Type B pancreatic cell (in vitro differentiated cells): ENCODE results near the gene ZNF423. TPM values are rescaled to one million over a fixed set of nuclear protein-coding genes. Genes with fewer than 3 reads are reported as not detected.

Experiments
- DNase-seq: peaks from one replicate; pipeline ENCODE4 v3.0.0; 2021; ENCODE audit warnings: mixed read lengths; ENCODE audit not compliant: unreplicated experiment; ENCODE audit errors: extremely low spot score
- H3K27ac Mint-ChIP-seq: 2 replicates; pipeline ENCODE4 v1.8.0; 2021; ENCODE audit warnings: mild to moderate bottlenecking, mixed read lengths
- H3K27me3 Mint-ChIP-seq: 2 replicates; pipeline ENCODE4 v1.8.0; 2021; ENCODE audit warnings: mixed read lengths
- H3K36me3 Mint-ChIP-seq: 2 replicates; pipeline ENCODE4 v1.8.0; 2021; ENCODE audit warnings: mixed read lengths
- H3K4me1 Mint-ChIP-seq: one replicate; pipeline ENCODE4 v1.8.0; 2021; ENCODE audit warnings: mixed read lengths; ENCODE audit not compliant: unreplicated experiment
- H3K4me3 Mint-ChIP-seq: 2 replicates; pipeline ENCODE4 v1.8.0; 2021; ENCODE audit warnings: mild to moderate bottlenecking, mixed read lengths
- H3K9me3 Mint-ChIP-seq: 2 replicates; pipeline ENCODE4 v1.8.0; 2021; ENCODE audit warnings: mixed read lengths
- total RNA-seq: library from RNA; stranded (reverse); gene quantifications from 2 replicates; pipeline ENCODE4 v1.2.1, GENCODE V29; 2021; ENCODE audit warnings: low replicate concordance
- TF ChIP-seq, protein P1 (sequence below): fragments of 200-600 bp; sonication (generic); conservative IDR thresholded peaks from 2 replicates; pipeline ENCODE4 v1.5.0; 2021; ENCODE audit warnings: antibody characterized with exemption, mild to moderate bottlenecking

Gene ZNF423
- total RNA-seq, 1 donor from 2014 or later: 72.6 TPM

DNA sequence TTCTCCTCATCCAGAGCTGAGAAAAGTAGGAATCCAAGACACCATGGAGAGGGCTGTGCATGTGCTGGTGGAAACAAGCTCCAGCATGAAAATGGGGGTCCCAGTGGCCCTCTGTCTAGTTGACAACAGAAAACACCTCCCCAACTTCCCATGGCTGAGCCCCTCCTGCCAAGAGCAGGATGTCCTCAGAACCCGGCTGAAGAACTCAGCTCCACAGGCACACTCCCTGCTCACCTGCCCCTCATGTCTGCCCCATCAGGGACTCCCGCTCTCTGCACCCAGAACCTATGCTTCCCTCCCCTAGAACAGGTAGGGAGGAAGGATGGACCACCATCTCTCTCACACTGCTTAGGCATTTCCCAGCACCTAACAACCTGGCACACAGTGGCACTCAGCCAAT, 315.1 kb downstream of the ZNF423 start:
- no peak overlapping the region for H3K4me3 Mint-ChIP-seq
- no peaks in the 10 kb centered on the region for H3K9me3 Mint-ChIP-seq
- no peak overlapping the region for H3K27ac Mint-ChIP-seq
- TF ChIP-seq, protein P1, sequence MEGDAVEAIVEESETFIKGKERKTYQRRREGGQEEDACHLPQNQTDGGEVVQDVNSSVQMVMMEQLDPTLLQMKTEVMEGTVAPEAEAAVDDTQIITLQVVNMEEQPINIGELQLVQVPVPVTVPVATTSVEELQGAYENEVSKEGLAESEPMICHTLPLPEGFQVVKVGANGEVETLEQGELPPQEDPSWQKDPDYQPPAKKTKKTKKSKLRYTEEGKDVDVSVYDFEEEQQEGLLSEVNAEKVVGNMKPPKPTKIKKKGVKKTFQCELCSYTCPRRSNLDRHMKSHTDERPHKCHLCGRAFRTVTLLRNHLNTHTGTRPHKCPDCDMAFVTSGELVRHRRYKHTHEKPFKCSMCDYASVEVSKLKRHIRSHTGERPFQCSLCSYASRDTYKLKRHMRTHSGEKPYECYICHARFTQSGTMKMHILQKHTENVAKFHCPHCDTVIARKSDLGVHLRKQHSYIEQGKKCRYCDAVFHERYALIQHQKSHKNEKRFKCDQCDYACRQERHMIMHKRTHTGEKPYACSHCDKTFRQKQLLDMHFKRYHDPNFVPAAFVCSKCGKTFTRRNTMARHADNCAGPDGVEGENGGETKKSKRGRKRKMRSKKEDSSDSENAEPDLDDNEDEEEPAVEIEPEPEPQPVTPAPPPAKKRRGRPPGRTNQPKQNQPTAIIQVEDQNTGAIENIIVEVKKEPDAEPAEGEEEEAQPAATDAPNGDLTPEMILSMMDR: no peak
- peaks cover 4% of the 10 kb centered on the region for H3K36me3 Mint-ChIP-seq
- no peak for DNase-seq
- peaks cover 30% of the 10 kb centered on the region for H3K4me1 Mint-ChIP-seq
- H3K27me3 Mint-ChIP-seq: peaks cover 10% of the 10 kb centered on the region

DNA sequence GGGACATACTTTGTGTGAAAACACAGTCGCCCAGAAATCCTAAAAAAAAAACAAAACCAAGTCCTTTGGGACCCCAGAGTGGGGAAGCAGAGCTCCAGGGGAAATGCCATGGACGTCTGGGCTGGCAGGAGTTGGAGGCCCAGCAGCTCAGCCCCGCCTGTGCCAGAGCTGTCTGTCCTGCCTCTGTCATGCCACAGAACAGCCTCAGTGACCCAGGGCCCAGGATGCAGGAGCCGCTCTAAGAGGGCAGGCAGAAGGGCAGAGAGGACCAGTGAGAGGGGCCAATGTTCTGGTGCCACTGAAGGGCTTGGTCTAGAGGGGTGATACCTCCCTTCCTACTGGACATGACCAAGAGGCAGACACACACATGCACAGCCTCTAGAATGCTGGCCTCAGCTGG, 316.2 kb downstream of the ZNF423 start:
- peaks cover 16% of the 10 kb centered on the region for H3K27me3 Mint-ChIP-seq
- no peak overlapping the region for H3K27ac Mint-ChIP-seq
- no peak for DNase-seq
- H3K36me3 Mint-ChIP-seq: peaks cover 4% of the 10 kb centered on the region
- H3K9me3 Mint-ChIP-seq: no peaks in the 10 kb centered on the region
- TF ChIP-seq, protein P1: no peak
- peaks cover 38% of the 10 kb centered on the region for H3K4me1 Mint-ChIP-seq
- no peak overlapping the region for H3K4me3 Mint-ChIP-seq

DNA sequence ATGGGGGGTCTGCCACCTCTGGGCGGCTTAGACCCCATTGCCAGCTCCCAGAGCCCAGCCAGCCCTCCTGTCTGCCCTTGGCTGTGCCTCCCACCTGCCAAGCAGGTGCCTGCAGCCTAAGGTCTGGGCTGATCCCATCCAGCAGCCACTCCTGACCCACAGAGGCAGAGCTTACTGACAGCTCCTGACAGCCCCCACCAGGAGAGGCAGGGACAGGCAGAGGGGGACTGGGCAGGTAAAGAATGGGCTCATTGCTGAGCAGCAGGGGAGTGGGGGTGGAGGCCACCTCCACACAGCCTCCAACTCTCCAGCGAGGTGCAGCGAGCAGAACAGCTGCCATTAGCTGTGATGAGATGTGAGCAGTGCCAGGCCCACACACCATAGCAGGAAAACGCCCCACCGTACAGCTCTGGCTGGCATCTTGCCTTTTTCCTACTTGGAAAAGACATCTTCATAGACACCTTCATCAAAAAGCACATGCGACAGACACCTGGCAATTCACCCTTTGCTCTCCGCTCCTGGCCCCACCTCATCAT, 317.9 kb downstream of the ZNF423 start:
- Mint-ChIP-seq H3K9me3 (no peaks in the 10 kb centered on the region), H3K27ac (no peak overlapping the region), H3K27me3 (peaks cover 22% of the 10 kb centered on the region), H3K4me3 (no peak overlapping the region), H3K4me1 (peaks cover 37% of the 10 kb centered on the region), H3K36me3 (peaks cover 8% of the 10 kb centered on the region)
- DNase-seq: no peak
- TF ChIP-seq, protein P1: no peak

DNA sequence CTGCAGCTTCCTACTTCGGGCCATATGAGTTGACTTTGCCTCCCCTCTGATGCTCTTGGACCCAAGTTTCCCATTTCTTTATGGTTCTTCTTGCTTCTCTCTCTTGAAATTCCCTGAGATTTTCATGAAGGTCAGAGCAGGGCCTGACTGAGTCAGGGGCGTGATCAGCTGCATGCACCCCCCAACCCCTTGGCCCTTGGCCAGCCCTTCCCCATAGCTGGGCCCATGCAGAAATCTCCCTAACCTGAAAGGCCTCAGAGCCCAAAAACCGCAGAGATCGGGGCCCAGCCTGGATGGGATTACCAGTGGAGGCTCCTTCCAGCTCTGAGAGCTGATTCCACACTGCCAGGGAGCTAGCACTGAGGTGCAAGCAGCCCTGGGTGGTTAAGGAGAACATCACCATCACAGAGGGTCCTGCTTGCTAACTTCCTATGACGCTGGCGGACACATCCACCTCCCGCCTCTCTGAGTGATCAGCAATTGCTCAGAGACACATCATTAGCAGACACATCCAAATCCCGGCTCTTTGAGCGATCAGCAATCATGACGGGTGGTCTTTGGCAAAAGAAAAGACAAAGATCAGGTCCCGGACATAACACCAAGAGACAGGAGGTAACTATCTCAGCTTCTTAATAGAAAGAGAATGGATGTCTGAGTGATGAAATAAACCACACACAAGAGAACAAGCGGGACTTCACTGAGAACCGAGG, 320.9 kb downstream of the ZNF423 start:
- H3K4me1 Mint-ChIP-seq: peaks cover 51% of the 10 kb centered on the region
- H3K27me3 Mint-ChIP-seq: peaks cover 35% of the 10 kb centered on the region
- TF ChIP-seq, protein P1: no peak
- H3K27ac Mint-ChIP-seq: no peak overlapping the region
- no peaks in the 10 kb centered on the region for H3K9me3 Mint-ChIP-seq
- DNase-seq: no peak
- H3K36me3 Mint-ChIP-seq: peaks cover 3% of the 10 kb centered on the region
- no peak overlapping the region for H3K4me3 Mint-ChIP-seq

DNA sequence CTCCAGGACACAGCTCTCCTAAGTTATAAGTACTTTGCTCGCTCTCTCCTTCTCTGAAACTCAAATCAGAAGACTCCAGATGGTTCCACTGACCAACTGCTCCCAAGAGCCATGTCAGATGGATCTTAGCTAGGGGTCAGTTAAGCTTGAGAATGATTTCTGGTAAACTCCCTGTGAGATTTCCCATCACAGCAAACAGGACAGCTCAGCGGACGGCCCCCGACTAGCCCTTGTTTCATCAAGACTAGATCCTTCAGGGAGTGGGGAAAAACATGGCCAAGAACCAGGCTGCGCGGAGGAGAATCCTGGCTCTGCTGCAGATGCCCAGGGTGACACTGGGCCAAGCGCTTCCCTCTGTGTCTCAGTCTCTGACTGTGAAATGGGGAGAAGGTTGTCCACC, 322.5 kb downstream of the ZNF423 start:
- Mint-ChIP-seq H3K36me3 (peaks cover 3% of the 10 kb centered on the region), H3K4me3 (no peak overlapping the region), H3K9me3 (no peaks in the 10 kb centered on the region), H3K4me1 (peaks cover 64% of the 10 kb centered on the region), H3K27me3 (peaks cover 39% of the 10 kb centered on the region), H3K27ac (no peak overlapping the region)
- no peak for DNase-seq
- TF ChIP-seq, protein P1: no peak
